Stromal cell of bone marrow (primary cell): Measurements from ENCODE around the gene PODXL.
"Not testable (repeated sequence)": the region's sequence is repeated elsewhere in the genome, so short reads cannot be mapped to it uniquely, and the experiment has no call there.

ENCODE experiments used
- DNase-seq: peaks from one replicate; pipeline ENCODE4 v3.0.0-alpha.2; 2012; ENCODE audit warnings: low read depth

The PODXL gene

DNA sequence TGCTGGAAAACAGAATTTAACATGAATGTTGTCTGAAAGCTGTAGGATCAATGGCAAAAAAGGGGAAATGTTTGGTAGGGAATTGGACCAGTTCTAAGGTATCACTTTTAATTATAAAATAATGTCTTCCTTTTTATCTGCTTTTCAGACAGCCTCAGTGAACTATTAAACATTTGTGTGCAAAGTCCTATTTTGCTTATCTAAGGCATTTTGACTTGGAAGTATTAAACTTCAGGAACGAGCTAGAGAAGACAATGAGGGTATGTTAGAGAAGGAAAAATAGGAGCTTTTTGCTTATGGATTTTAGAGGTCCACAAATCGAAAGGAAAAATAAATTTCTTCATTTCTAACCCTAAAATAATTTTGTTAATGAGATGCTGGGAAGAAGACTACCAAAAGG is 63.3 kb downstream of the PODXL start:
- no peak for DNase-seq

DNA sequence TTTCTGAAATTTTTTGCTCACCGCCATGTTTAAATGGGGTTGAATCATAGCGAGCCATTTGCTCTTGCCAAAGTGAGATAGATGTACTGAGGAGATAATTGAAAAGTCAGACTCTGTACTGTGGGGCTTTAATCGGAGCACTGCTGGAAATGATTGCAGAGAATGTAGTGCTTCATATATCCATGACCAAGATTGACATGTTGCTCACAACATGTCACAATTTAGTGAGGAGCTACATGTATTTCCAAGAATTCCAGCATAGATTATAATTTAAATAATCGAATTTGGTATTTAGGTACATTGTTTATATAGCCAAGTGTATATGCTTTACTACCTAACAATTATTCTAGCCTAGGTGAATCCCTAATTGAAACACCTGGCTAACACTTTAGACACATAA is 66.5 kb downstream of the PODXL start:
- no peak for DNase-seq

DNA sequence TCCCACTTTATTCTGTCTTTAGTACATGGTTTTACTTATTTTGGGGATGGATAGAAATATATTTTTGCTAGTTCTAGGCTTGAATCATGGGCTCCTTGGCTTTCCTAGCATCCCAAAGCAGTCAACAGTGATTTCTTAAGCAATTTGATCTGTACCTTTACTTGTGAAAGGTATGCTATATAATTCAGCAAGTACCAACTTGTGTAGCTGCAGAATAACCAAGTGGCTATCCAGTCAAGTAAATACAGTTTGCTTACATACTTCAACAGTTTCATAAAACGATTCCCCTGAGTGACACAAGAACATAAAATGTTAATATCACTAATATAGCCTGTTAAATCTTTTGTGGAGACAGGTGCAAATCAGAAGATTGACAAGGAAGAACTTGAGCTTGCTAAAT is 67.2 kb downstream of the PODXL start:
- no peak for DNase-seq

DNA sequence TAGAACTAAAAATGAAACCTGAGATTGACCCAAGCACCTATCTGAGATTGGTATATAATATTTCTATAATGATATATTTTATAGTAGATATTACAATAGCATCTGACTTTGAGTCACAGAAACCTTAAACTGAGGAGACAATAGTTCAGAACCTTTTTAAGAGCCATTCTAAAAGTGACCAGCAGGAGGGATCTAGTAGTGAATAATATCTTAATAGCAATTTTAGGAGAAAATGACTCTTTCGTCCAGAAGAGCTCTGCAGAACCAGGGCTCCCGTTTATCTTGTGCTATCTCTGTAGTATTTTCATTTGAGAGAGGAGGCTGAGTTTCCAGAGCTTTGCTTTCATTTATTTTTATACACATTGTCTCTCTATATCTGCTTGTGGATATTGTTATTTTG is 68.1 kb downstream of the PODXL start:
- no peak for DNase-seq

DNA sequence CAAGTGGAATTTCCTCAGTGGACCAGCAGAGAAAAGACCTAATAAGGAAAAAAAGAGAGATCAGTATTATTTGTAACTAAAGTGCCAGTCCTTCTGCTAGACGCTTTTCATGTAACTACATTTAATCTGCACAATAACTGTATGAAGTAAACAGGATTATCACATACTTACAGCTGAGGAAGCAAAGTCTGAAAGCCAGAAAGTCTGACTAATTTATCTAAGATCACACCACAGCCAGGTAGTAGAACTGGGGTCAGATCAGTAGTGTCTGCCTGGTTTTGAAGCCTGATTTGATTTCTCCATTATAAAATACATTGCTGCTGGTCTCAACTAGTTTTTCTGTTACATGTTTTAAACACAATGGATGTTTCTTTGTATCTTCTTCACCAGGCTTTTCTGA is 69.2 kb downstream of the PODXL start:
- DNase-seq: no peak

DNA sequence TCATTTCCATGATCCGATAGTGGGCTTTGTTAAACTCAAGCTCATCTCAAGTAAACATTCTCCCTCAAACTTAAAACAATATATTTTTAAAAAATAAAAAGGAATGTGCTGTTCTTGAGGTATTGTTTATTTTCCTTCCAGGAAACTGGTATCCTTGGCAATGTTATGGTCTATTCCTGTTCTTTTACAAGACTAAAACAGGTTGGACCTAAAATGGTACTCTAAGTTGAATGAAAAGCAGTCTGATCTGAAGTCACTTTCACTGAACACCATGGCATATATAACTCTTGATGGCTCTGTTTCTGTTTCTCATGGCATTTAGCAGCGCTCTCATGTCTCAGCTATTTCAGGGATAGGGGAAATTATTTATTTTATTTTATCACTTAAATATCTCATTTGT is 70.1 kb downstream of the PODXL start:
- no peak for DNase-seq

DNA sequence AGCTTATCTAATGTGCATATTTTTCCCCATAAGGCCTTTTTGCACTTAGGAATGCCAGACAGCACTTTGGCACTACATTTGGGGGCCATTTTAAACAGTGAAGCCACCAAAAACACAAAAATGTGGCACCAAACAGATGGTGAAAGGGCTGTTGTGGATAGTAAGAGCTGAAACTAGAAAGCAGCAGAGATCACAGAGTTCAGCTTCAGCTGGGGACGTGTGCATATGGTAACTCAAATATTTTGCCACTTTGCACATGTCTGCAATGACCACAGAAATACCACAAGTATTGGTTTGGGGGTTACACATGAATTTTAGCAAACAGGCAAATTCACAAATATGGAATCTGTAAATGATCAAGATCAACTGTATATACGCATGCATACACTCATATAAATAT is 72.8 kb downstream of the PODXL start:
- no peak for DNase-seq

DNA sequence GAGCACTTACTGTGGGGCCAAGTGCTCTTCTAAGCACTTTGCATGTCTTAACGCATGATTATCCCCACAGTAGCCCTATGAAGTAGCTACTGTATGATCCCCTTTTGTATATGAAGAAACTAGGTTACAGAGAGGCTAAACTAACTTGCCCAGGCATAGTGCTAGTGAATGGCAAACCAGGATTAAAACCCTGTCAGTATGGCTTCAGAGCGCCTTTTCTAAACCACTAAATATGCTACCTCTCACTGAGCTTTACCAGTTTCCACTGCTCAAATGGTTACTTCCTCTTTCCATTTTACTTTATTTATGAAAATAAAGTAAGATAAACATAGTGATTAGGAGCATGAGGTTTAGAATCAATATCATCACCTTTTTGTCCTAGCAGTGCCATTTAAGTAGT is 73.6 kb downstream of the PODXL start:
- no peak for DNase-seq

DNA sequence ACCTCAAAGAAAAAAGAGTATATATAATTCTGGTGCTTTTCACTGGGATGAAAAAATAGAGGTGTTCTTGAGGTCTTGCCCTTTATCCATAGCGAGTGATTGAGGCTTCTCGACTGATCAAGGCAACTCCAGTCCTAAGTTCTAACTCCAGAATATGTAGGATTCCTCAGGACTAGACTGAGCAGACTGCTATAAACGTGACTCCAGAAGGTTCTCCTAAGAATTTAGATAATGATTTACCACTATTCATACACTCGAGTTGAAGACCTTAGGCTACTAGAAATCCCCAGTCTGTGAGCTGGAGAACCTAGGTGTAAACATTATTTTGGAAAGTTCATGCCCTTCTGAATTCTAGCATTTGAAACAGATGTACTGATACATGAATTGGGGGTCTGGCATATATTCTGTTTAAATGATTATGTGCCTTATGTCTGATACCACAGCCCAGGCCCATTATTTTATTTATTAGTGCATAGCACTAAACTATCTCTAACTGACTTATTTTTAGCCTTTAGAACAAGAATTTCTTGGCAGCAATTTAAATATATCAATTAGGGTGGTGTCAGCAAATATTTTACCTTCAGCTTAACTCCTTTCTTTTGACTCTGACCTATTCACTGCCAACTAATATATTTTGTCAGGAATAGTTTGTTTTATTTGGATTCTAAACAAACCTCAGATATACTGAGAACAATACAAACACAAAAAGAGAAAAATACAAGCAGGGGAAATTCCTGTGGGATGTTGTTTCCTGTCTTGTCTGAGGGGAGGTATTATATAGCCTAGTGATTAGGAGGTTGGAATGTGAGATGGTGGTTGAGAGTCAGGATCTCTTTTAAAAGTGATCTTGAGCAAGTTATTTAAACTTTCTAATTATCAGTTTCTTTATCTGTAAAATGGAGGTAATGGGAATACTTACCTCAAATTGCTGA is 75.8 kb downstream of the PODXL start:
- DNase-seq: no peak

DNA sequence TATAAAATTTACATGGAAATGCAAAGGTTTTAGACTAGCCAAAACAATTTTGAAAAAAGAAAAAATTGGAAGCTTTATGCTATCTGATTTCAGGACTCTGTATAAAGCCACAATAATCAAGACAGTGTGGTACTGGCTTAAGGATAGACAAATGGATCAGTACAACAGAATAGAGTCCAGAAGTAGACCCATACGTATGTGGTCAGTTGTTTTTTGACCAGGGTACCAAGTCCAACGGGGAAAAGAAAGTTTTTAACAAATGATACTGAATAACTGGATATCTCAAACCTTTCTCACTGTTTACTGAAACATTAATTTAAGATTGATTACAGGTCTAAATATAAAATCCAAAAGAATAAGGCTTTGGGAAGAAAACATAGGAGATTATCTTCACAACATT is 79.7 kb downstream of the PODXL start:
- DNase-seq: no peak

DNA sequence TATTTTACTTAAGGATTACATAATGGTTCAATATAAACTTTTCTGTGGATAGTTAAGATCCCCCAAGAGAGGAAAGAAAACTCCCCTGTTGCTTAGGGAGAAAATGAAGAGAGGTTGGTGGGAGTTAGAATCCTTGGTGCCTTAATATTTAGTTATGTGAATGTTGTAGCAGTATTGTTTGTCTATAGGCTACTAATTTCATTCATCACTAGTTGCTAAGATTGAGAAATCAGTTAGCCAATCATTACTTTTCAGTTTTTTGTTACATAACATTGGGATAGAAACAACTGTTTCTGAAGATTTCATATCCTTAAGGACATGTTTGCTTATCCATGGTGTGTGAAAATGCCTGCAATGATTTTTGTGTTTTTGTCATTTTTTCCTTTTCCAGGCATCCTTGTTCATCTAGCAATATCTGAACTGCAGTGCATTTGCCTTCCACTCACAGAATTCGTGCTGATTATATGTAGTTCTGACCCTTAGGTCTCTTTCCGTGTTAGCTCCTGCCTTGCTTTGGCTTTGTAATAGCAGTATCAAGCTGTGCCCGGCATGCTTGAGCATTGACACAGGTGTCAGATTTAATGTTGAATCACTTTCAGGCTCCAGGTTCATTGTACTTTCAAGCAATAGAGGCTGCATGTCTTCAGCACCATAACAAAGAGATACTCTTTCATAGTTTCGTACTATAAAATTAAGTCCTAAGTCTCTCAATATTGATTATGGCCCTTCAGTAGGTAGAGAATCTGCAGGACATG is 85.0 kb downstream of the PODXL start:
- no peak for DNase-seq

DNA sequence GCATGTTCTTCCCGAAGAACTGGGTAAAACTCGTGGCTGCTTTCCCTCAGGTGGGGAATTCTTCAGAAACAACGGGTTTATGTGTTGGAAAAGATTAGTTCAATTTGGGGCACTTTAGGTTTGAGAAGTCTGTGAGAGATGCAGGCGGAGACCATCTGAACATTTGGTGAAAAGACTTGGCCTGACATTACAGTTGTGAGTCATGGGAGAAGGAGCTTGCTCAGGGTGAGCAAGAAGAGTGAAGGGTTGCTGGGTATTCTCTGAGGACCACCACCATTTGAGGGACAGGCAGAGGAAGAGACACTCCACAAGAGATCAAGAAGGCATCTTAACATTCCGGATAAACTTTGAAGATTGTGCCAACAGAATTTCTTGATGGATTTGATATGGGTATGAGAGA is 88.6 kb downstream of the PODXL start:
- DNase-seq: no peak

DNA sequence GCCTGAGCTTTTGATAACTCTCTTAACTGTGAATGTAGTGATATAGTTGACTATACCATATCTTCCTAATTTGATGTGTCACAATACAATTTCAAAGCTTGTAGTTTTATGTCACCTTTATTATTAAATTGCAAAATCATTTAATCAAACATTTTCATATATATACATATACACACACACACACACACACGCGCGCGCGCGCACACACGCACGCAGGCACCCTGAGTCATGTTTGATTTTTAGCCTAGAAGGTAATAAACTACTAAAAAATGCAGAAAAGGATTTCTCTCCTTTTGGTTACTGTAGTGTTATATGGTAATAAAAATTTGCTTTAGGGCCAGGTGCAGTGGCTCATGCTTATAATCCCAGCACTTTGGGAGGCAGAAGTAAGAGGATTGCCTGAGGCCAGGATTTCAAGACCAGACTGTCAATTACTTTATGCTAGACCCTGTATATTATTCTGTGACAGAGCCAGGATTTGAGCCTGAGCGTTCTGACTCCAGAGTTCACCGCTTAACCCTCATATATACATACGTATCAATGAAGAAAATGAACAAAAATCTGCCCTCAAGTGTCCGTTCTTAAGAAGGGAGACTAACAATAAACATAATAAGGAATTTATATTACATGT is 89.6 kb downstream of the PODXL start:
- no peak for DNase-seq

DNA sequence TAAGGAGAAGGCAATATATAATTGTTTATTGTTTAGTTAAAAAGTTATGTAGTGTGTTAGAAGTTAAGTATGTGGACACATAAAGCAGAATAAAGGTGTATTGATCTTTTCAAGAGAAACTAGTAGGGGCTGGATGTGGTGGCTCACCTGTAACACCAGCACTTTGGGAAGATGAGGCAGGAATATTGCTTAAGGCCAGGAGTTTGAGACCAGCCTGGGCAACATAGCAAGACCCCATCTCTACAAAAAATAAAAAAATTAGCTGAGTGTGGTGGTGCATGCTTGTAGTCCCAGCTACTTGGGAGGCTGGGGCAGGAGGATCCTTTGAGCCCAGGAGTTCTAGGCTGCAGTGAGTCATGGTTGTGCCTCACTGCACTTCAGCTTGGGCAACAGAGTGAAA is 93.7 kb downstream of the PODXL start:
- DNase-seq: not testable (repeated sequence)

DNA sequence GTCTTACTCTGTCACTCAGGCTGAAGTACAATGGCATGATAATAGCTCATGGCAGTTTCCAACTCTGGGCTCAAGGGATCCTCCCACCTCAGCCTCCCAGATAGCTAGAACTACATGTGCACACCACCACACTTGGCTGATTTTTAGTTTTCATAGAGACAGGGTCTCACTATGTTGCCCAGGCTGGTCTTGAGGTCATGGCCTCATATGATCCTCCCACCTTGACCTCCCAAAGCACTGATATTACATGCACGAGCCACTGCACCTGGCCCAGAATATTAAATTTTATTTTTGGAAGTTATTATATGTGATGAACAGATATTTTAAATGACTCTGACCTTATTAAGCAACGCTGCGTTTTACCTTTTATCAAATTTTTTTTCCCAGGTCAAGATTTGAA is 94.4 kb downstream of the PODXL start:
- DNase-seq: no peak

DNA sequence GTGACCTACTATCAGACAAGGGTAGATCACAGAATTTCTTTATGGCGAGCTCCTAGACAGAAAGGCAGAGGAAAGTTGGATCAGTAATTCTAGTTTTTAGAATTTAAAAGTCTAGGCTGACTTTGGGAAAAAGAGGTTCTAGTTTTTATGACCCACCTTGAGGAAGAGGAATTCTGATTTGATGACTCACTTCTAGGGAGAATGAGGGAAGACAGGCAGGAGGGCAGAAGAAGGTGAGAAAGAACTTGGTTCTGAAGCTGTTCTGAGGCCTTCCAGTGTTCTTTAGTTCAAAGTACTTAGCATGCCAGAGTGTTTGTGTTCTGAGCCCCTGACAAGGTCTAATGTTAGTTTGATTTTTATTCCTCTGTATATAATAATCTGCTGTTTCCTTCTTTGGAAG is 97.2 kb downstream of the PODXL start:
- DNase-seq: no peak

DNA sequence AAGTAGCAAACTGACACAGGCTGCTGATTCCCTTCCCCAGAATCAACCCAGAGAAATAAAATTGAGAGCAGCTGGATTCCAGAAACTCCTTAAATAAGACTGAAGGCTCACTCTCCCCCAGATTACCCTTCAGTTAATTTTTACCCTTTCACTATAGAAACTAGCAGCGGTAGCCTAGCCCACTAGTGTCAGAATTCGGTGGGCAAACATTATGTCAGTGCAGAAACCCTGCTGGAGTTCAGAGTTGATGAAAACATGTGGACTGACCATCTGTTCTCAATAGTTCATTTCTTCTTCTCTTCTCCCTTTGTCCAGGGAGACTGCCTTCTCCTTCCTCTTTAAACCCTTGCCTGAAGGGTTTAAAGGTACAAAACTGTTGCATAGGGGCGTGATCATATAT is 100.1 kb downstream of the PODXL start:
- DNase-seq: no peak

DNA sequence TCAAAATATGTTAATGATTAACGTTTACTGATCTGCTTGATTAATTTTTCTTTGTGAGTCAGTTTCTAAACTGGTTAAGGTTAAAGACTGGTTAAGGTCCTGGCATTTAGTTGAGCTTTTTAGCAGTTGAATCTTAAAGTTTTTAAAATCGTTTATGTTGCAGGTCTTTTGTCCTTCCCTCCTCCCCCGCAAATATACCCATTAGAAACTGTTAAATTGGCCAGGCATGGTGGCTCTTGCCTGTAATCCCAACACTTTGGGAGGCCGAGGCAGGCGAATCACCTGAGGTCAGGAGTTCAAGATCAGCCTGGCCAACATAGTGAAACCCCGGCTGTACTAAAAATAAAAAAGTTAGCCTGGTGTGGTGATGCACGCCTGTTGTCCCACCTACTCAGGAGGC is 100.9 kb downstream of the PODXL start:
- DNase-seq: no peak

DNA sequence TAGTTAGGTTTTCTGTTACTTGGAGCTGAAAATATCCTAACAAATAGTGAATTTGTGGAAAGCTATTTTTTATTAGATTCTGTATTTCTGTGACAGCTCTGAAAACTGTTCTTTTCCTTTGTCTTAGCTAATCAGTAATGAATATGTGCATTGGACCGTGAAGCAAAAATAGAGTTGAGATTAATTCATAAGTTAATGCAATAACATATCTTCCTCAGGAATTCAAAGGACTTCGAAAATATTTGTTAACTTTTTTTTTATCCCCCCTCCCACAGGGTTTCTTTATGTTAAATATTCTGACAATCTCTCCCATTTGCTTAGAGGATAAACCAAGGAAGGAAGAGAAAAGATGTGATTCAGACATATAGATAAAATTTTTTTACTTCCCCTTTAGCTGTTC is 101.4 kb downstream of the PODXL start:
- no peak for DNase-seq

DNA sequence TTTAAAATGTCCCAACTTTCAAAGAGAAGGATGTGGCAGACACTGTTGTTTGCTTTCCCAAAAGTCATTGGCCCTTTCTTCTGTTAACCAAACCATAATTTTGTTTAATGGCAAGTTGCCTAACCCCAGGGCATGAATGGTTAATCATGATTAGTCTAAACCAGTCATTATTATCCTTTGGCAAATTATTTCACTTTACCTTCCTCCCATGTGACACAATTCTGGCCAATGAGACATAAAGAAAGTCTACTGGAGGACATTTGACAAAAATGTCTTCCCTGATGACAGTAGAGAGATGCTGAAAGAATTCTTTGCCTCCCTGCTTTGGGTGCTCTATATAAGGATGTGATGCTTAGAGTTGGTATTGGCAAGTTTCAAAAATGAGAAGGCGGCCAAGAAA is 101.9 kb downstream of the PODXL start:
- no peak for DNase-seq
